GM19395 (cell line): ENCODE measurements around the gene HCFC1R1.
A peak's percentile ranks its signal among the peaks of the same experiment; 100 is the strongest.

Source experiments
- ATAC-seq: cut with Tn5 transposase; IDR thresholded peaks from one replicate; pipeline ENCODE4 v1.9.1; 2021; ENCODE audit warnings: mild to moderate bottlenecking, moderate library complexity; ENCODE audit not compliant: unreplicated experiment

Gene HCFC1R1

DNA sequence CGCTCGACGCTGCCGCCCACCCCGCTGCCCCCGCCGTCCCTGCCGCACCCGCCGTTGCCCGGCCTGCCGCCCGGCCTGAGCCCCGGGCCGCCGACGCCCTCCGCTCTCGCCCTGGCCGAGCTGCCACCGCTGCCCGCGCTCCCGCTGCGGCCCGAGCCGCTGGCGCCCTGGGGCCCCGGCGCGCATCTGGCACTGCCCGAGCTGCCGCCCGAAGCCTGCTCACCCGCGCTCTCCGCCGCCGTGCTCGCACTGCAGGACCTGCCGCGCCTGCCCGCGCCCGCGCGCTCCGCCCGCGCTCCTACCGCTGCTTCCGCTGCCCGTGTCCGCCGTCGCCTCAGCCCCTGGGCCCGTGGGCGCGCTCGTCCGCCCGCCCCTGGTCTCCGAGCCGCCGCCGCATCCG lies 19.4 kb downstream of the HCFC1R1 start:
- ATAC-seq: peak; percentile 8

GRCh38 chr16:3003582-3004270 lies 20.0 kb downstream of the HCFC1R1 start:
- ATAC-seq: peak; percentile 96

- no peak for ATAC-seq
These were observed 22.4 kb downstream of the HCFC1R1 start for GRCh38 chr16:3001316-3001715.

- ATAC-seq: no peak
These were observed 23.2 kb downstream of the HCFC1R1 start for GRCh38 chr16:3000540-3000939.

- no peak for ATAC-seq
These were observed 23.8 kb downstream of the HCFC1R1 start for GRCh38 chr16:2999929-3000328.

GRCh38 chr16:2996298-2996697 lies 27.4 kb downstream of the HCFC1R1 start:
- ATAC-seq: no peak

- no peak for ATAC-seq
These were observed 31.2 kb downstream of the HCFC1R1 start for GRCh38 chr16:2992383-2993081.

- ATAC-seq: no peak
These were observed 32.0 kb downstream of the HCFC1R1 start for GRCh38 chr16:2991566-2992261.

DNA sequence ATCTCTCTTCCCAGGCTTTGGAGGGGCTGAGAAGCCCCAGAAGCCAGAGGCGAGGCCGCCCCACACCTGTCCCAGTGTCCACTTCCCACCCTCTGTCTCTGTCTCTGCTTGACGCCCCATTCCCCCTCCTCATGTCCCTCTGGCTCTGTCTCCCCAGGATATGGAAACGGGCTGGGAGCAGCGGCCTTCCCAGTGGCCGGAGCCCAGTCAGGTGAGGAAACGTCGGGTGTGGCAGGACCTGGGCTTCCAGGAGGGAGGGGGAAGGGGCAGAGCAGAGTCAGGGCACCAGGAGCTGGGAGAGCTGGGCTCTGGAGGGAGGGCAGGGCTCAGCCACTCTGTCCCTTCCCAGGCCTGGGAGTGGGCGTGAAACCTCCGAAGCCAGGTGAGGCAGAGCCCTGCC lies 32.9 kb downstream of the HCFC1R1 start:
- ATAC-seq: no peak

DNA sequence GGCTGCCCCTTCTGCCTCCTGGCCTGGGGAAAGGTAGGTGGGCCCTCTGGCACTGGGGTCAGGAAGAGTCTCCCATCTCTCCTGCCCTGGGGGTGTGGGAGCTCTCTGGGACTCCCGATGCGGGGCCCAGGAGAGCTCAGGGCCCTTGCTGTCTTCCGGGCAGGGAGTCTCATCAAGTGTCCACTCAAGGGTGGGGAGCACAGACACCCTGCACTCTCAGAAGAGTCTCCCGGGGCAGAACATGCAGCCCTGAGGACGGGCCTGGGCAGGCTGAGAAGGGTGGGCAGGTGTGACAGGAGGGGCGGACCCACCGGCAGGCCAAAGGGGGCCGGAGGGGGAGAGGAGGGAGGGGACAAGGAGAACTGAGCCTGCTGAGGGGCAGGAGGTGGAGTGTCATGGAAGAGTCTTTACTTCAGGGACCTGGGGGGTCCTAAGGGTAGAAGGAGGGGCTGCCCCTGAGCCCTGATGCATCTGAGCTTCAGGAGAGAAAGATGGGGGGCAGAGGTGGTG lies 35.1 kb downstream of the HCFC1R1 start:
- ATAC-seq: no peak

- no peak for ATAC-seq
These were observed 35.9 kb downstream of the HCFC1R1 start for GRCh38 chr16:2987833-2988232.

DNA sequence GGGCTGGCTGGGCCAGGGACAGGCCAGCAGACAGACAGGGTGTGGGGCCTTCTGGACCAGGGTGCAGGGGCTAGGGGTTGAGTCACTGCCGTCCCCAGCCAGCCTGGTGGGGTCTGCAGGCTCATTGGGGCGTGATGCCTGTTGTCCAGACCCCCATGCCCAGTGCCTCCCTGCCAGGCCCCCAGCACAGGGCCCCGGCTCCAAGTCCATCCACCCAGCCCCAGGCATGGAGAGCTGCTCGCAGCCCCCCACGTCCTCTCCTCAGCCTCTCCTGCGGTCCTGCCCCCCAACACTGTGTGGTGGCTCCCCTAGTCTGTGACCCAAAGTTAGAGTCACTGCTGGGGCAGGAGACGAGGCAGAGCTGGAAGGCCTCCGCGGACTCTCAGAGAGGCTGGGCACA lies 36.5 kb downstream of the HCFC1R1 start:
- no peak for ATAC-seq

GRCh38 chr16:2986623-2987188 lies 37.0 kb downstream of the HCFC1R1 start:
- ATAC-seq: no peak

GRCh38 chr16:2985893-2986355 lies 37.8 kb downstream of the HCFC1R1 start:
- ATAC-seq: no peak

- no peak for ATAC-seq
These were observed 38.3 kb downstream of the HCFC1R1 start for GRCh38 chr16:2985462-2985861.

DNA sequence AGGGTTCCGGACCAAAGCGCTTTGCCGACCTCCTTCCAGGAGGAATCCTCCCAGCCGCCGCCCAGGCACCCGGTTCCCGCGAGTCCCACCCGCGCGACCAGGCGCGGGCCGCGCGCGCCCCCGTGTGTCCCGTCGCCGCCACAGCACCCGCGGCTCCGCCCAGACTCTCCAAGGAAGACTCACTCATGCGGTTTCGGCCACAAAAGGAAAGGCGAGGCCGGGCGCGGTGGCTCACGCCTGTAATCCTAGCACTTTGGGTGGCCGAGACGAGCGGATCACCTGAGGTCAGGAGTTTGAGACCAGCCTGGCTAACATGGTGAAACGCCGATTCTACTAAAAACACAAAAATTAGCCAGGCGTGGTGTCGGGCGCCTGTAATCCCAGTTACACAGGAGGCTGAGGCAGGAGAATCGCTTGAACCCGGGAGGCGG lies 40.0 kb downstream of the HCFC1R1 start:
- no peak for ATAC-seq

GRCh38 chr16:2982402-2982801 lies 41.3 kb downstream of the HCFC1R1 start:
- no peak for ATAC-seq

DNA sequence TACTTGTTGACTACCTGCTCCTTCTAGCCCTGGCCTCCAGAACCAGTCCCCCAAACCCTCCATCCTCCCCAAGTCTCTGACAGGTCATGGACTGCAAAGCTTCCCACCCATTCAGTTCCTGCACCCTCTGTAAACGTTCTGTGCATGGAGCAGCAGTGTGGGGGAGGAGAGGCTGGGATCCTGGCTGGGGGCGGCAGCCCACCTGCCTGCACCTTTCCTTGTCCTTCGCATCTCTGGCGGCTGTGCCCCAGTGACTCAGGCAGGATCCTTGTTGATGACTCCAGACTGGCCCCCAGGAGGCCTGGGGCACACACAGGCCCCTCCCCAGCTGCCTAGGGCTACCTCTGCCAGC lies 41.9 kb downstream of the HCFC1R1 start:
- no peak for ATAC-seq

GRCh38 chr16:2981177-2981898 lies 42.4 kb downstream of the HCFC1R1 start:
- ATAC-seq: no peak

GRCh38 chr16:2980227-2981176 lies 43.2 kb downstream of the HCFC1R1 start, which contains the start of gene PKMYT1:
PKMYT1 (minus strand) TSS chr16:2980446; CDS start chr16:2979657, 789 bp downstream.
- peak; percentile 74 for ATAC-seq
